A673 (cell line): ENCODE measurements around the gene CTAG2.

Source experiments
- EZH2 ChIP-seq: fragments of 200-600 bp; sonication (generic); IDR thresholded peaks from 2 replicates; pipeline ENCODE4 v1.6.1; 2017; ENCODE audit warnings: borderline replicate concordance, low read depth, mild to moderate bottlenecking, mixed read lengths, antibody characterized with exemption, low read length; ENCODE audit not compliant: poor library complexity, severe bottlenecking
- TF ChIP-seq, protein P1 (sequence below): fragments of 300-800, 200-600 bp; sonication (generic); conservative IDR thresholded peaks from 2 replicates; pipeline ENCODE4 v1.5.1; 2017; ENCODE audit warnings: low read depth, mild to moderate bottlenecking, antibody characterized with exemption, low read length, moderate library complexity, mixed read lengths

DNA sequence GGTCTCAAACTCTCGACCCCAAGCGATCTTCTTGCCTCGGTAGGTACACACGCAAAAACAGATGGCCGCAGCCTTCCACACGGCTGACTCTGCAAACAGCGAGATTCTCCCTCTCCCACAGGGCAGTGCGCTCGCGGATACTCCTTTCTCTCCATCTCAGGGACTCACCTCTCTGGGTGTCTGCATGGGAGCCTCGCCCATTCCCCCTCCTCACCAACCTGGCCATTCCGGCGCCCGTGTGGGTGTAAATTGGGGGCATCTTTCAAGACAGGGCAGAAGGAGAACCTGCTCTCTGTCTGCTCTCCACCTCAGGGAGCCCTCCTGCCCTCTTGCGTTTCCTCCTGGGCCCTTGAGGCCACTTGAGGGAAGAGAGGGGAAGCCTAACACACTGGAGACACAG is 4.4 kb downstream of the CTAG2 start:
- TF ChIP-seq, protein P1, sequence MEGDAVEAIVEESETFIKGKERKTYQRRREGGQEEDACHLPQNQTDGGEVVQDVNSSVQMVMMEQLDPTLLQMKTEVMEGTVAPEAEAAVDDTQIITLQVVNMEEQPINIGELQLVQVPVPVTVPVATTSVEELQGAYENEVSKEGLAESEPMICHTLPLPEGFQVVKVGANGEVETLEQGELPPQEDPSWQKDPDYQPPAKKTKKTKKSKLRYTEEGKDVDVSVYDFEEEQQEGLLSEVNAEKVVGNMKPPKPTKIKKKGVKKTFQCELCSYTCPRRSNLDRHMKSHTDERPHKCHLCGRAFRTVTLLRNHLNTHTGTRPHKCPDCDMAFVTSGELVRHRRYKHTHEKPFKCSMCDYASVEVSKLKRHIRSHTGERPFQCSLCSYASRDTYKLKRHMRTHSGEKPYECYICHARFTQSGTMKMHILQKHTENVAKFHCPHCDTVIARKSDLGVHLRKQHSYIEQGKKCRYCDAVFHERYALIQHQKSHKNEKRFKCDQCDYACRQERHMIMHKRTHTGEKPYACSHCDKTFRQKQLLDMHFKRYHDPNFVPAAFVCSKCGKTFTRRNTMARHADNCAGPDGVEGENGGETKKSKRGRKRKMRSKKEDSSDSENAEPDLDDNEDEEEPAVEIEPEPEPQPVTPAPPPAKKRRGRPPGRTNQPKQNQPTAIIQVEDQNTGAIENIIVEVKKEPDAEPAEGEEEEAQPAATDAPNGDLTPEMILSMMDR, result no peak
- no peak for TF ChIP-seq EZH2
